Astrocyte of the hippocampus (primary cell): Measurements from ENCODE around the gene RHPN2.
A peak's percentile ranks its signal among the peaks of the same experiment; 100 is the strongest.

Experiments used
- DNase-seq: peaks from one replicate; pipeline ENCODE4 v3.0.0; 2011; ENCODE audit warnings: low read depth, low spot score

RHPN2 gene

GRCh38 chr19:33064792-33065550, at the start of gene RHPN2:
Gene RHPN2 (minus strand): TSS chr19:33064888. CDS start chr19:33064852, 36 bp downstream.
- peak; percentile 87 for DNase-seq

GRCh38 chr19:33114312-33114711, 49.6 kb upstream of the RHPN2 start:
- DNase-seq: no peak

GRCh38 chr19:33111587-33111986, 46.9 kb upstream of the RHPN2 start:
- no peak for DNase-seq

- peak; percentile 46 for DNase-seq
These were observed 45.6 kb upstream of the RHPN2 start for GRCh38 chr19:33110137-33110910.

GRCh38 chr19:33108161-33108560, 43.5 kb upstream of the RHPN2 start:
- no peak for DNase-seq

- DNase-seq: no peak
These were observed 38.2 kb upstream of the RHPN2 start for GRCh38 chr19:33102893-33103292.

GRCh38 chr19:33100894-33101644, 36.4 kb upstream of the RHPN2 start:
- no peak for DNase-seq

- DNase-seq: no peak
These were observed 33.4 kb upstream of the RHPN2 start for GRCh38 chr19:33098055-33098534.

GRCh38 chr19:33096005-33096404, 31.3 kb upstream of the RHPN2 start:
- DNase-seq: no peak

- DNase-seq: no peak
These were observed 29.9 kb upstream of the RHPN2 start for GRCh38 chr19:33094436-33095067.

GRCh38 chr19:33093420-33094210, 28.9 kb upstream of the RHPN2 start:
- DNase-seq: no peak

- no peak for DNase-seq
These were observed 25.5 kb upstream of the RHPN2 start for GRCh38 chr19:33090179-33090578.

- no peak for DNase-seq
These were observed 24.3 kb upstream of the RHPN2 start for GRCh38 chr19:33089010-33089409.

- no peak for DNase-seq
These were observed 22.3 kb upstream of the RHPN2 start for GRCh38 chr19:33086955-33087354.

GRCh38 chr19:33085570-33086128, 21.0 kb upstream of the RHPN2 start:
- DNase-seq: no peak

- DNase-seq: peak; percentile 93
These were observed 16.3 kb upstream of the RHPN2 start, which contains the start of gene GPATCH1 for GRCh38 chr19:33080761-33081681. Gene GPATCH1 (plus strand): TSS chr19:33081181. CDS start chr19:33081194, 13 bp downstream.

GRCh38 chr19:33075519-33075918, 10.8 kb upstream of the RHPN2 start:
- no peak for DNase-seq

GRCh38 chr19:33071887-33072286, 7.2 kb upstream of the RHPN2 start:
- no peak for DNase-seq

- no peak for DNase-seq
These were observed 2.4 kb upstream of the RHPN2 start for GRCh38 chr19:33067121-33067520.
